Measurements from ENCODE around the gene HNRNPA0.

Gene HNRNPA0

GRCh38 chr5:137728048-137728447 lies 26.1 kb downstream of the HNRNPA0 start:
- in situ Hi-C loops (cut with MboI; ENCODE audit: low sequenced_read_pairs), result no loop called here

GRCh38 chr5:137727623-137728022 lies 26.5 kb downstream of the HNRNPA0 start:
- in situ Hi-C loops (cut with MboI; ENCODE audit: low sequenced_read_pairs), result no loop called here

GRCh38 chr5:137724251-137724650 lies 29.9 kb downstream of the HNRNPA0 start:
- in situ Hi-C loops (cut with MboI; ENCODE audit: low sequenced_read_pairs), result no loop called here

GRCh38 chr5:137718611-137719010 lies 35.6 kb downstream of the HNRNPA0 start:
- in situ Hi-C loops (cut with MboI; ENCODE audit: low sequenced_read_pairs), result no loop called here

- in situ Hi-C loops (cut with MboI; ENCODE audit: low sequenced_read_pairs), result no loop called here
Measured at GRCh38 chr5:137716337-137716736, 37.8 kb downstream of the HNRNPA0 start.

- in situ Hi-C loops (cut with MboI; ENCODE audit: low sequenced_read_pairs), result no loop called here
Measured at GRCh38 chr5:137715456-137715855, 38.7 kb downstream of the HNRNPA0 start.

GRCh38 chr5:137714946-137715345 lies 39.2 kb downstream of the HNRNPA0 start:
- in situ Hi-C loops (cut with MboI; ENCODE audit: low sequenced_read_pairs), result no loop called here

GRCh38 chr5:137714494-137714893 lies 39.7 kb downstream of the HNRNPA0 start:
- in situ Hi-C loops (cut with MboI; ENCODE audit: low sequenced_read_pairs), result no loop called here

- in situ Hi-C loops (cut with MboI; ENCODE audit: low sequenced_read_pairs), result no loop called here
Measured at GRCh38 chr5:137712139-137712667, 42.0 kb downstream of the HNRNPA0 start.

- in situ Hi-C loops (cut with MboI; ENCODE audit: low sequenced_read_pairs), result no loop called here
Measured at GRCh38 chr5:137710086-137710485, 44.1 kb downstream of the HNRNPA0 start.

- in situ Hi-C loops (cut with MboI; ENCODE audit: low sequenced_read_pairs), result no loop called here
Measured at GRCh38 chr5:137708796-137709559, 45.2 kb downstream of the HNRNPA0 start.

GRCh38 chr5:137708062-137708461 lies 46.1 kb downstream of the HNRNPA0 start:
- in situ Hi-C loops (cut with MboI; ENCODE audit: low sequenced_read_pairs), result no loop called here

- in situ Hi-C loops (cut with MboI; ENCODE audit: low sequenced_read_pairs), result no loop called here
Measured at GRCh38 chr5:137706841-137707240, 47.3 kb downstream of the HNRNPA0 start.

GRCh38 chr5:137705106-137705505 lies 49.1 kb downstream of the HNRNPA0 start:
- in situ Hi-C loops (cut with MboI; ENCODE audit: low sequenced_read_pairs), result no loop called here

- in situ Hi-C loops (cut with MboI; ENCODE audit: low sequenced_read_pairs), result no loop called here
Measured at GRCh38 chr5:137703565-137703964, 50.6 kb downstream of the HNRNPA0 start.

GRCh38 chr5:137700282-137700680 lies 53.9 kb downstream of the HNRNPA0 start:
- in situ Hi-C loops (cut with MboI; ENCODE audit: low sequenced_read_pairs), result no loop called here

GRCh38 chr5:137699336-137700281 lies 54.6 kb downstream of the HNRNPA0 start:
- in situ Hi-C loops (cut with MboI; ENCODE audit: low sequenced_read_pairs), result no loop called here

GRCh38 chr5:137696481-137696880 lies 57.7 kb downstream of the HNRNPA0 start:
- in situ Hi-C loops (cut with MboI; ENCODE audit: low sequenced_read_pairs), result no loop called here

- in situ Hi-C loops (cut with MboI; ENCODE audit: low sequenced_read_pairs), result no loop called here
Measured at GRCh38 chr5:137695651-137696428, 58.3 kb downstream of the HNRNPA0 start.

All from hTERT RPE-1 (cell line).